K562 (cell line): ENCODE results near the gene PRUNE1. TPM values are rescaled to one million over a fixed set of nuclear protein-coding genes. Genes with fewer than 3 reads are reported as not detected.

Experiments
- ELF4 ChIP-seq: fragments of 450-650 bp; formaldehyde crosslinking; IDR thresholded peaks from 2 replicates; pipeline ENCODE4 v1.4.0; 2022; ENCODE audit warnings: missing genetic modification characterization
- PHF8 ChIP-seq: fragments of 200-600 bp; sonication (generic); IDR thresholded peaks from 2 replicates; pipeline ENCODE4 v1.6.1; 2012; ENCODE audit warnings: mixed run types, mild to moderate bottlenecking, inconsistent platforms, low read length, moderate library complexity, borderline replicate concordance
- RAD21 ChIP-seq, 2 experiments: fragments of 250-450 bp in 1 of 2; fragments of 450-650 bp in 1 of 2; sonication (Bioruptor Pico) in 1 of 2; formaldehyde crosslinking in 1 of 2; IDR thresholded peaks in 1 of 2; conservative IDR thresholded peaks in 1 of 2; 2 replicates each; pipeline versions ENCODE4 v1.4.0 to v1.8.0; 2020 to 2022; ENCODE audit warnings: mild to moderate bottlenecking in 2 of 2, moderate library complexity in 1 of 2
- REST ChIP-seq, 2 experiments: fragments of 450-650 bp; formaldehyde crosslinking in 1 of 2; IDR thresholded peaks; 2 replicates each; pipeline versions ENCODE4 v1.4.0 to v1.6.1; 2014 to 2020; ENCODE audit warnings: mild to moderate bottlenecking in 2 of 2, borderline replicate concordance in 1 of 2, low read depth in 1 of 2
- TBL1XR1 ChIP-seq, 2 experiments: IDR thresholded peaks; 2 replicates each; pipeline ENCODE4 v1.6.1; 2012; ENCODE audit warnings: improper control_type of control experiment in 2 of 2, low read length in 2 of 2, mild to moderate bottlenecking in 1 of 2
- TBP ChIP-seq: optimal IDR thresholded peaks from 2 replicates; pipeline ENCODE3; 2011; ENCODE audit warnings: low read depth, low read length, improper control_type of control experiment
- THRB ChIP-seq: fragments of 450-650 bp; formaldehyde crosslinking; conservative IDR thresholded peaks from 2 replicates; pipeline ENCODE4 v1.4.0; 2022; ENCODE audit warnings: mild to moderate bottlenecking, missing genetic modification characterization
- XRCC3 ChIP-seq: fragments of 450-650 bp; IDR thresholded peaks from 2 replicates; pipeline ENCODE4 v1.6.1; 2017; ENCODE audit warnings: mild to moderate bottlenecking, moderate library complexity
- ZMIZ1 ChIP-seq, 2 experiments: fragments of 150-350 bp in 1 of 2; IDR thresholded peaks; 2 replicates each; pipeline ENCODE4 v1.6.1; 2012 to 2016; ENCODE audit warnings: low read depth in 2 of 2, low read length in 2 of 2, mild to moderate bottlenecking in 1 of 2, moderate library complexity in 1 of 2
- ZNF24 ChIP-seq: fragments of 450-650 bp; IDR thresholded peaks from 2 replicates; pipeline ENCODE4 v1.6.1; 2016
- ZNF384 ChIP-seq: IDR thresholded peaks from 2 replicates; pipeline ENCODE4 v1.6.1; 2012; ENCODE audit warnings: low read depth, low read length, improper control_type of control experiment
- polyA plus RNA-seq, 8 experiments: library from polyadenylated mRNA; depleted of rRNA in 4 of 8; stranded (reverse) in 5 of 8; unstranded in 3 of 8; fragments of >200 nt; fragmentation: Nextera tagmentation in 2 of 8; fragmentation: Illumina TruSeq in 1 of 8; extraction: Ambion mirVana in 2 of 8; extraction: Trizol in 1 of 8; gene quantifications; 2 replicates each; pipeline versions ENCODE4 v1.2.1 to v1.2.3, GENCODE V29; 2011 to 2014; ENCODE audit warnings: inconsistent platforms in 1 of 8, missing spikeins in 1 of 8
- total RNA-seq, 7 experiments: library from RNA; depleted of rRNA in 6 of 7; stranded (reverse); fragments of >200 nt in 6 of 7; fragmentation: Illumina TruSeq in 2 of 7; extraction: Trizol in 2 of 7; gene quantifications; 2 replicates each; pipeline versions ENCODE4 v1.2.1 to v1.2.3, GENCODE V29; 2011 to 2021; ENCODE audit warnings: low replicate concordance in 1 of 7
- TF ChIP-seq, protein P1 (sequence below): fragments of 250-450 bp; sonication (Bioruptor Pico); IDR thresholded peaks from 2 replicates; pipeline ENCODE4 v1.4.0; 2020; ENCODE audit warnings: mild to moderate bottlenecking, moderate library complexity

The PRUNE1 gene
- total and polyA plus RNA-seq, 9 of the 15 experiments (the other 6 are each of a cell fraction or from before 2014, with no cell fraction given) = 16.7 to 48.3 (median 26.2) TPM

DNA sequence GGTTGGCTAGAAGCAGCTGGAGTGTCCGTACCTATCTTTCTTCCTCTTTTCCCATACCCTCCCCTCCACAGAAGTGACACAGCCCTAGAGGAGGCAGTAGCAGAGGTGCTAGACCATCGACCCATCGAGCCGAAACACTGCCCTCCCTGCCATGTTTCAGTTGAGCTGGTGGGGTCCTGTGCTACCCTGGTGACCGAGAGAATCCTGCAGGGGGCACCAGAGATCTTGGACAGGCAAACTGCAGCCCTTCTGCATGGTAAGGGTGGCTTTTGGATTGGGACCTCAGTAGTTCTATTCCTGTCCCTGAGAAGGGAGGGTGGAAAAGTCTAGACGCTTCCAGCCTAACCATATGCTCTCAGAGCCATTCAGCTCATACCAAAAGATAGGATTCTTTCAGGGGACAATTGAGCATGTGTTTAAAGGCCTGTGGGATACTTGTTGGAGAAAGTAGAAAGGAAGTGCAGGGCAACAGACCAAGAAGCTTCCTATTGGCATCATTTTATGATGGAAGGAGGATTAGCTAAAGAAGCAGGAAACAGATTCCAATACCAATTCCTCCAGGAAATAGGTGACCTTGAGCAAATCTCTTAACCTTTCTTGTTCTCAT, 16.4 kb downstream of the PRUNE1 start (continued):
- TF ChIP-seq REST (IDR thresholded peaks at IDR 0.05; ENCODE audit: borderline replicate concordance) = peak; percentile 81
- no peak for TF ChIP-seq REST (CRISPR knock-in tag; IDR thresholded peaks at IDR 0.05; ENCODE audit: low read depth)
- TF ChIP-seq ZNF384 = peak; percentile 62
- peak; percentile 15 for TF ChIP-seq TBP
- TF ChIP-seq ELF4 (CRISPR knock-in tag) = 0 out of 2 replicates have a peak, but pooled peaks have one; percentile 26
- TF ChIP-seq TBL1XR1 (IDR thresholded peaks at IDR 0.05; ENCODE audit: low read length in 2 of 2) = 0 out of 4 replicates have a peak, but pooled peaks of 1 of the 2 experiments have one; percentile 33
- peak; percentile 36; the same call in 1 of the 2 replicates for TF ChIP-seq ZNF24
- TF ChIP-seq XRCC3 = no peak
- 0 out of 4 replicates have a peak, but pooled peaks of 1 of the 2 experiments have one; percentile 44 for TF ChIP-seq ZMIZ1 (IDR thresholded peaks at IDR 0.05; ENCODE audit: low read depth in 2 of 2, low read length in 2 of 2)
- TF ChIP-seq THRB (CRISPR knock-in tag) = no peak
- no peak for TF ChIP-seq PHF8
- peak; percentile 81 to 88 for TF ChIP-seq RAD21 (CRISPR knock-in tag; conservative IDR thresholded peaks at IDR 0.05 in 1 of 2, IDR thresholded peaks at IDR 0.05 in 1 of 2)
- TF ChIP-seq, protein P1, sequence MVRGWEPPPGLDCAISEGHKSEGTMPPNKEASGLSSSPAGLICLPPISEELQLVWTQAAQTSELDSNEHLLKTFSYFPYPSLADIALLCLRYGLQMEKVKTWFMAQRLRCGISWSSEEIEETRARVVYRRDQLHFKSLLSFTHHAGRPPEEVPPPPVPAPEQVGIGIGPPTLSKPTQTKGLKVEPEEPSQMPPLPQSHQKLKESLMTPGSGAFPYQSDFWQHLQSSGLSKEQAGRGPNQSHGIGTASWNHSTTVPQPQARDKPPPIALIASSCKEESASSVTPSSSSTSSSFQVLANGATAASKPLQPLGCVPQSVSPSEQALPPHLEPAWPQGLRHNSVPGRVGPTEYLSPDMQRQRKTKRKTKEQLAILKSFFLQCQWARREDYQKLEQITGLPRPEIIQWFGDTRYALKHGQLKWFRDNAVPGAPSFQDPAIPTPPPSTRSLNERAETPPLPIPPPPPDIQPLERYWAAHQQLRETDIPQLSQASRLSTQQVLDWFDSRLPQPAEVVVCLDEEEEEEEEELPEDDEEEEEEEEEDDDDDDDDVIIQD = no peak
